A549 treated with AZD2906 at 1 μM for 4 hours (cell line): ENCODE data around the gene KRT6C. TPM values are rescaled to one million over a fixed set of nuclear protein-coding genes. Genes with fewer than 3 reads are reported as not detected.

ENCODE experiments used
- total RNA-seq: library from RNA; stranded (reverse); fragments of 200-300 nt; extraction: Qiagen RNA extraction; gene quantifications from 5 replicates; pipeline ENCODE4 v1.2.3, GENCODE V29; 2022

Gene KRT6C
- not detected in 5 replicates for total RNA-seq

DNA sequence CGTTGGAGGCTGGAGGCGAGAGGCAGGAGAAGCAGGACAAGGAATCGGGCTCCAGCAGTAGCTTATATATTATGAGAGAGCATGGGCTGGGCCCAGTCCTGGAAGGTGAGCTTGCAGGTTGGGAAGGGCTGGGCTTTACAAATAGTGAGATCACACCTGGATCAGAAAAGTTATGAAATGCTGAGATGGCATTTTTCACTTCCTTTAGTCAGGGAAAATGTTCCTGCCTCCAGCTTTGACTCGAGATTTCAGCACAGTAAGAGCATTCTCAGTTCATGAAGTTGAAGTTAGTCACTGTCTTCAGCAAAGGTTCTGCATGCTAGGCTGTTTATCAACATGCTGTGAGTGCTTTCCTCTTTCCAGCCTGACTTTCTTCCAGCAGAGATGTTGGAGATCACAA is at the start of gene KRT6C:
TSS of gene KRT6C (minus strand) at position 38 of the 400 bp plus-strand sequence. CDS start 68 bp downstream, outside the sequence.

GRCh38 chr12:52519826-52520662 is 46.4 kb upstream of the KRT6C start, which contains the start of gene KRT5:
Gene KRT5 (minus strand): TSS chr12:52520394. CDS start chr12:52520296, 98 bp downstream.

DNA sequence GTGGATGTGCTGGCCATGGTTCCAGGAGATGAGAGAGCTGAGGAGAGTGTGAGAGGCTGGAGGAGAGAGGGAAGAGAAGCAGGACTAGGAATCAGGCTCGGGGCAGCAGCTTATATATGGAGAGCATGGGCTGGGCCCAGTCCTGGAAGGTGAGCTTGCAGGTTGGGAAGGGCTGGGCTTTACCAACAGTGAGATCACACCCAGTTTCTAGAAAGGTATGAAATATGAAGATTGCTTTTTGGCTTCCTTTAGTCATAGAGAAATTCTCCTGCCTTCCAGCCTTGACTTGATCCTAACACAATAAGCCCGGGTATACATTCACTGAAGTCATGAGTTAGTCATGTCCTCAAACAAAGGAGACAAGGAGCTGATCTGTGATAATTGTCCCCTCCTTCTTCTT is 19.6 kb upstream of the KRT6C start, which contains the start of gene KRT6A:
TSS of gene KRT6A (minus strand) at position 86 of the 400 bp plus-strand sequence. CDS start at position 17, 69 bp downstream.

GRCh38 chr12:52452101-52452500 is 21.5 kb downstream of the KRT6C start, which contains the start of gene KRT6B:
Gene KRT6B (minus strand): TSS chr12:52452146. CDS start chr12:52452078, 68 bp downstream.

GRCh38 chr12:52434081-52434733 is 39.4 kb downstream of the KRT6C start, which contains the start of gene KRT75:
Gene KRT75 (minus strand): TSS chr12:52434371. CDS start chr12:52434304, 67 bp downstream.

Other genes starting within 250 kb of the KRT6C start
- gene KRT7, start 240.6 kb downstream of the KRT6C start, total RNA-seq: 5,269 to 6,220 TPM (median 5,903 TPM) in 5 replicates
- gene KRT86, start 199.2 kb downstream of the KRT6C start, total RNA-seq: 30.0 to 47.3 TPM (median 45.3 TPM) in 5 replicates
- 3,224 to 4,157 TPM (median 4,024 TPM) in 5 replicates for gene KRT81, start 182.3 kb downstream of the KRT6C start, total RNA-seq
- gene KRT83, start 152.4 kb downstream of the KRT6C start, total RNA-seq: 3.3 to 6.3 TPM (median 5.5 TPM) in 5 replicates
- 0.05 to 0.10 TPM in 2 of 5 replicates, not detected in the others for gene KRT85, start 106.3 kb downstream of the KRT6C start, total RNA-seq
- not detected in 5 replicates for gene KRT84, start 88.2 kb downstream of the KRT6C start, total RNA-seq
- not detected in 5 replicates for gene KRT82, start 67.5 kb downstream of the KRT6C start, total RNA-seq
- 0.09 to 0.17 TPM (median 0.11 TPM) in 4 of 5 replicates, not detected in the other for gene KRT75, start 39.4 kb downstream of the KRT6C start, total RNA-seq
- gene KRT6B, start 21.7 kb downstream of the KRT6C start, total RNA-seq: 0.05 to 0.07 TPM in 2 of 5 replicates, not detected in the others
- 10.0 to 14.8 TPM (median 12.1 TPM) in 5 replicates for gene KRT6A, start 19.5 kb upstream of the KRT6C start, total RNA-seq
- gene KRT5, start 46.6 kb upstream of the KRT6C start, total RNA-seq: 0.52 to 0.72 TPM (median 0.62 TPM) in 5 replicates
- gene KRT71, start 79.3 kb upstream of the KRT6C start, total RNA-seq: 0.02 to 0.09 TPM (median 0.05 TPM) in 3 of 5 replicates, not detected in the others
- 0.02 to 0.03 TPM in 2 of 5 replicates, not detected in the others for gene KRT74, start 100.0 kb upstream of the KRT6C start, total RNA-seq
- gene KRT72, start 127.7 kb upstream of the KRT6C start, total RNA-seq: 0.05 TPM in 1 of 5 replicates, not detected in the others
- gene KRT73, start 144.8 kb upstream of the KRT6C start, total RNA-seq: not detected in 5 replicates
- 0.03 TPM in 1 of 5 replicates, not detected in the others for gene KRT2, start 178.4 kb upstream of the KRT6C start, total RNA-seq
- not detected in 5 replicates for gene KRT1, start 206.6 kb upstream of the KRT6C start, total RNA-seq
- not detected in 5 replicates for gene KRT77, start 229.7 kb upstream of the KRT6C start, total RNA-seq